K562 (cell line): ENCODE measurements around the gene POP7. TPM values are rescaled to one million over a fixed set of nuclear protein-coding genes. Genes with fewer than 3 reads are reported as not detected.
A peak's percentile ranks its signal among the peaks of the same experiment; 100 is the strongest.

ENCODE experiments used
- ATAC-seq: fragments of 200-7000 bp; cut with Tn5 transposase; 3 replicates; pipeline ENCODE4 v1.9.1; 2020; ENCODE audit warnings: moderate library complexity
- BruUV-seq: library from RNA; stranded (reverse); fragments of 400-500 nt; replicated peaks from 2 replicates; lab custom pipeline; 2021; lab: Mats Ljungman, UMichigan
- CTCF ChIA-PET: fragments of 300-600 bp; formaldehyde crosslinking; extraction: SDS; loops from one replicate; lab custom pipeline; 2021; ENCODE audit warnings: low intra/inter-chr PET ratio; lab: Yijun Ruan, JAX
- POLR2A ChIA-PET: fragments of 300-600, 350-650 bp; sonication (Branson Sonifier 250); formaldehyde crosslinking; extraction: SDS; loops from one replicate; lab custom pipeline; 2021; ENCODE audit warnings: antibody characterized with exemption, inconsistent platforms; lab: Yijun Ruan, JAX
- DNase-seq, 4 experiments: peaks; one replicate each; pipeline versions ENCODE4 v3.0.0 to v3.0.0-alpha.2; 2011 to 2018; ENCODE audit warnings: low spot score in 3 of 4, mixed read lengths in 3 of 4; ENCODE audit errors: extremely low read depth in 1 of 4
- FAIRE-seq: peaks from 2 replicates; lab custom pipeline; 2011; peaks lifted over from hg19 to GRCh38; lab: Jason Lieb, UNC
- H2AFZ ChIP-seq: 2 replicates; pipeline ENCODE4 v1.6.0; 2011; ENCODE audit warnings: low read depth, low read length, control low read depth, inconsistent platforms
- H3K27ac ChIP-seq: fragments of 200-600 bp; 3 replicates; pipeline ENCODE4 v1.8.0; 2011; ENCODE audit warnings: low read depth, mild to moderate bottlenecking, control low read depth, inconsistent platforms, low read length, moderate library complexity, mixed read lengths; ENCODE audit errors: extremely low read depth
- H3K27me3 ChIP-seq, 2 experiments: fragments of 300-600 bp in 1 of 2; 2 replicates in 1 of 2; 3 replicates in 1 of 2; pipeline versions ENCODE4 v1.6.0 to v1.8.0; 2011; ENCODE audit warnings: inconsistent platforms in 2 of 2, low read length in 2 of 2, mild to moderate bottlenecking in 1 of 2, mixed read lengths in 1 of 2, moderate library complexity in 1 of 2; ENCODE audit not compliant: control insufficient read depth in 2 of 2, insufficient read depth in 2 of 2
- H3K36me3 ChIP-seq: fragments of 300-600 bp; 3 replicates; pipeline ENCODE4 v1.8.0; 2011; ENCODE audit warnings: mild to moderate bottlenecking, low read length, inconsistent platforms; ENCODE audit not compliant: control insufficient read depth, insufficient read depth
- H3K4me1 ChIP-seq, 2 experiments: fragments of 200-600 bp in 1 of 2; replicated peaks in 1 of 2; 2 replicates in 1 of 2; 3 replicates in 1 of 2; pipeline versions ENCODE4 v1.5.1 to v1.8.0; 2011; ENCODE audit warnings: inconsistent platforms in 2 of 2, low read length in 2 of 2, mild to moderate bottlenecking in 1 of 2, mixed read lengths in 1 of 2, moderate library complexity in 1 of 2; ENCODE audit not compliant: control insufficient read depth in 2 of 2, insufficient read depth in 2 of 2
- H3K4me2 ChIP-seq: 2 replicates; pipeline ENCODE4 v1.6.1; 2011; ENCODE audit warnings: low read length, control low read depth, inconsistent platforms, mixed read lengths; ENCODE audit not compliant: insufficient read depth
- H3K4me3 ChIP-seq: fragments of 200-600 bp; sonication (generic), shearing (Covaris generic); 2 replicates; pipeline ENCODE4 v1.5.1; 2016; ENCODE audit warnings: control low read depth, inconsistent platforms
- H3K79me2 ChIP-seq: fragments of 200-600 bp; 3 replicates; pipeline ENCODE4 v1.8.0; 2011; ENCODE audit warnings: low read length, inconsistent platforms; ENCODE audit not compliant: control insufficient read depth, insufficient read depth
- H3K9ac ChIP-seq, 2 experiments: 2 replicates each; pipeline versions ENCODE4 v1.6.0 to v1.6.1; 2011; ENCODE audit warnings: low read depth in 2 of 2, low read length in 2 of 2, control low read depth in 1 of 2, inconsistent platforms in 1 of 2, mild to moderate bottlenecking in 1 of 2, mixed read lengths in 1 of 2; ENCODE audit not compliant: insufficient read depth in 1 of 2
- H3K9me1 ChIP-seq: one replicate; pipeline ENCODE4 v1.6.0; 2011; ENCODE audit warnings: inconsistent platforms, mild to moderate bottlenecking, low read length, moderate library complexity; ENCODE audit not compliant: control insufficient read depth, insufficient read depth
- H3K9me3 ChIP-seq: replicated peaks from 2 replicates; pipeline ENCODE4 v1.5.1; 2011; ENCODE audit warnings: low read depth, low read length, inconsistent platforms; ENCODE audit not compliant: control insufficient read depth, insufficient read depth
- H4K20me1 ChIP-seq: replicated peaks from 2 replicates; pipeline ENCODE4 v1.6.1; 2011; ENCODE audit warnings: low read length, inconsistent platforms, mixed read lengths; ENCODE audit not compliant: control insufficient read depth, insufficient read depth
- FOXO4 ChIP-seq: fragments of 450-650 bp; formaldehyde crosslinking; IDR thresholded peaks from 2 replicates; pipeline ENCODE4 v1.4.0; 2020; ENCODE audit warnings: mild to moderate bottlenecking, moderate library complexity
- MAFG ChIP-seq: fragments of 450-650 bp; conservative IDR thresholded peaks from 2 replicates; pipeline ENCODE4 v1.6.1; 2016; ENCODE audit warnings: missing genetic modification characterization, missing compliant biosample characterization
- NELFE ChIP-seq: IDR thresholded peaks from 2 replicates; pipeline ENCODE4 v1.6.1; 2011; ENCODE audit warnings: mild to moderate bottlenecking; ENCODE audit not compliant: insufficient read depth, insufficient read length
- PRMT5 ChIP-seq: sonication (generic); formaldehyde crosslinking; IDR thresholded peaks from 2 replicates; pipeline ENCODE4 v1.5.0; 2020; ENCODE audit warnings: missing genetic modification reagents
- SRSF9 ChIP-seq: fragments of 200-400 bp; formaldehyde crosslinking; IDR thresholded peaks from 2 replicates; pipeline ENCODE4 v1.6.1; 2017; ENCODE audit warnings: low read depth, low read length, borderline replicate concordance
- TAF9B ChIP-seq: fragments of 450-650 bp; IDR thresholded peaks from 2 replicates; pipeline ENCODE4 v1.6.1; 2018; ENCODE audit warnings: mild to moderate bottlenecking; ENCODE audit not compliant: partially characterized antibody
- WGBS: fragments of 100-300 bp; shearing (Covaris generic); methylation state at CpG from one replicate; pipeline ENCODE4 v1.1.6; 2016; ENCODE audit warnings: low coverage, mixed read lengths; ENCODE audit not compliant: insufficient coverage; ENCODE audit errors: missing lambda C conversion rate; 5-methylcytosine and 5-hydroxymethylcytosine counted together
- in situ Hi-C: fragments of 300-500 bp; cut with MboI; formaldehyde crosslinking; loops from 4 replicates; pipeline ENCODE4 v1.15.0; 2018; ENCODE audit warnings: inconsistent platforms, mixed read lengths
- intact Hi-C: fragments of 100-400 bp; cut with micrococcal nuclease; formaldehyde crosslinking; loops from 2 replicates; pipeline ENCODE4 v1.14.2; 2022
- polyA plus RNA-seq, 8 experiments: library from polyadenylated mRNA; depleted of rRNA in 4 of 8; stranded (reverse) in 5 of 8; unstranded in 3 of 8; fragments of >200 nt; fragmentation: Nextera tagmentation in 2 of 8; fragmentation: Illumina TruSeq in 1 of 8; extraction: Ambion mirVana in 2 of 8; extraction: Trizol in 1 of 8; gene quantifications; 2 replicates each; pipeline versions ENCODE4 v1.2.1 to v1.2.3, GENCODE V29; 2011 to 2014; ENCODE audit warnings: inconsistent platforms in 1 of 8, missing spikeins in 1 of 8
- total RNA-seq, 7 experiments: library from RNA; depleted of rRNA in 6 of 7; stranded (reverse); fragments of >200 nt in 6 of 7; fragmentation: Illumina TruSeq in 2 of 7; extraction: Trizol in 2 of 7; gene quantifications; 2 replicates each; pipeline versions ENCODE4 v1.2.1 to v1.2.3, GENCODE V29; 2011 to 2021; ENCODE audit warnings: low replicate concordance in 1 of 7
- TF ChIP-seq, protein P1 (sequence below): fragments of 200-600 bp; sonication (generic); IDR thresholded peaks from one replicate; pipeline ENCODE4 v1.6.1; 2012; ENCODE audit warnings: mild to moderate bottlenecking, low read depth, low read length, inconsistent platforms

The POP7 gene
- total and polyA plus RNA-seq, 9 of the 15 experiments (the other 6 are each of a cell fraction or from before 2014, with no cell fraction given): 11.5 to 163 (median 68.9) TPM

DNA sequence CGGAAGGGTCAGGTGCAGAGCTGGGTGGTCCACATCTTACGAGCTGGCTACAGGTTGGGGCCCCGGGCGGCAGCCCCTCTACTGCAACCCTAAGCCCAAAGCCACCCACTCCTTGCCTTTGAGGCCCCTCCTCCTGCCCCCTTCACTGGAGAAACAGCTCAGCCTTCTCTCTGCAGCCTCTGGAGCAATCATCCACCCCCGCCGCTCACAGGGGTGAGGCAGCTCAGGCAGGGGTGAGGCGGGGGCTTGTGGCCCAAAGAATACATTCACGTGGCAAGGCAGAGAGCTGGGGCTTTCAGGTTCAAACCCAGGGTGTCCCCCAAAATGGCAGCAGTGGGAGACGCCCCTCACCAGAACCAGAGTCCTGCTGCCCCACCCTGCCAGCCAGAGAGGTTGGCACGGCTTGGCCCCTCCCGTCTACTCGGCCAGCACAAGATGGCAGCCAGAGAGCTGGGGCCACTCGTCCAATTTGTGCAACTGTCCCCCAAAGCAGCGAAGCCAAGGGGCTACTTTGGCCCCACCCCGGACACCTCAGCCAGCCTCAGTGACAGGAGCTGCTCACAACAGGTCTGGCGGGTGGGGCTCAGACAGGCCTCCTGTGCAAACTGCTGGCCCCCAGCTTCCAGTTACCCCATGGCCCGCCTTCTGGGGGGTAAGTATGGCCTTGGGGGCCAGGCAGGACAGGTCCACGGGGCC, 25.2 kb upstream of the POP7 start:
- intact Hi-C loops: no loop called here
- no peak overlapping the region for H3K4me2 ChIP-seq
- no peak for TF ChIP-seq SRSF9
- no peak for TF ChIP-seq PRMT5 (CRISPR knock-in tag)
- no peak for TF ChIP-seq NELFE
- TF ChIP-seq MAFG (tag): no peak
- no peak for TF ChIP-seq FOXO4
- no peak for TF ChIP-seq TAF9B
- TF ChIP-seq, protein P1, sequence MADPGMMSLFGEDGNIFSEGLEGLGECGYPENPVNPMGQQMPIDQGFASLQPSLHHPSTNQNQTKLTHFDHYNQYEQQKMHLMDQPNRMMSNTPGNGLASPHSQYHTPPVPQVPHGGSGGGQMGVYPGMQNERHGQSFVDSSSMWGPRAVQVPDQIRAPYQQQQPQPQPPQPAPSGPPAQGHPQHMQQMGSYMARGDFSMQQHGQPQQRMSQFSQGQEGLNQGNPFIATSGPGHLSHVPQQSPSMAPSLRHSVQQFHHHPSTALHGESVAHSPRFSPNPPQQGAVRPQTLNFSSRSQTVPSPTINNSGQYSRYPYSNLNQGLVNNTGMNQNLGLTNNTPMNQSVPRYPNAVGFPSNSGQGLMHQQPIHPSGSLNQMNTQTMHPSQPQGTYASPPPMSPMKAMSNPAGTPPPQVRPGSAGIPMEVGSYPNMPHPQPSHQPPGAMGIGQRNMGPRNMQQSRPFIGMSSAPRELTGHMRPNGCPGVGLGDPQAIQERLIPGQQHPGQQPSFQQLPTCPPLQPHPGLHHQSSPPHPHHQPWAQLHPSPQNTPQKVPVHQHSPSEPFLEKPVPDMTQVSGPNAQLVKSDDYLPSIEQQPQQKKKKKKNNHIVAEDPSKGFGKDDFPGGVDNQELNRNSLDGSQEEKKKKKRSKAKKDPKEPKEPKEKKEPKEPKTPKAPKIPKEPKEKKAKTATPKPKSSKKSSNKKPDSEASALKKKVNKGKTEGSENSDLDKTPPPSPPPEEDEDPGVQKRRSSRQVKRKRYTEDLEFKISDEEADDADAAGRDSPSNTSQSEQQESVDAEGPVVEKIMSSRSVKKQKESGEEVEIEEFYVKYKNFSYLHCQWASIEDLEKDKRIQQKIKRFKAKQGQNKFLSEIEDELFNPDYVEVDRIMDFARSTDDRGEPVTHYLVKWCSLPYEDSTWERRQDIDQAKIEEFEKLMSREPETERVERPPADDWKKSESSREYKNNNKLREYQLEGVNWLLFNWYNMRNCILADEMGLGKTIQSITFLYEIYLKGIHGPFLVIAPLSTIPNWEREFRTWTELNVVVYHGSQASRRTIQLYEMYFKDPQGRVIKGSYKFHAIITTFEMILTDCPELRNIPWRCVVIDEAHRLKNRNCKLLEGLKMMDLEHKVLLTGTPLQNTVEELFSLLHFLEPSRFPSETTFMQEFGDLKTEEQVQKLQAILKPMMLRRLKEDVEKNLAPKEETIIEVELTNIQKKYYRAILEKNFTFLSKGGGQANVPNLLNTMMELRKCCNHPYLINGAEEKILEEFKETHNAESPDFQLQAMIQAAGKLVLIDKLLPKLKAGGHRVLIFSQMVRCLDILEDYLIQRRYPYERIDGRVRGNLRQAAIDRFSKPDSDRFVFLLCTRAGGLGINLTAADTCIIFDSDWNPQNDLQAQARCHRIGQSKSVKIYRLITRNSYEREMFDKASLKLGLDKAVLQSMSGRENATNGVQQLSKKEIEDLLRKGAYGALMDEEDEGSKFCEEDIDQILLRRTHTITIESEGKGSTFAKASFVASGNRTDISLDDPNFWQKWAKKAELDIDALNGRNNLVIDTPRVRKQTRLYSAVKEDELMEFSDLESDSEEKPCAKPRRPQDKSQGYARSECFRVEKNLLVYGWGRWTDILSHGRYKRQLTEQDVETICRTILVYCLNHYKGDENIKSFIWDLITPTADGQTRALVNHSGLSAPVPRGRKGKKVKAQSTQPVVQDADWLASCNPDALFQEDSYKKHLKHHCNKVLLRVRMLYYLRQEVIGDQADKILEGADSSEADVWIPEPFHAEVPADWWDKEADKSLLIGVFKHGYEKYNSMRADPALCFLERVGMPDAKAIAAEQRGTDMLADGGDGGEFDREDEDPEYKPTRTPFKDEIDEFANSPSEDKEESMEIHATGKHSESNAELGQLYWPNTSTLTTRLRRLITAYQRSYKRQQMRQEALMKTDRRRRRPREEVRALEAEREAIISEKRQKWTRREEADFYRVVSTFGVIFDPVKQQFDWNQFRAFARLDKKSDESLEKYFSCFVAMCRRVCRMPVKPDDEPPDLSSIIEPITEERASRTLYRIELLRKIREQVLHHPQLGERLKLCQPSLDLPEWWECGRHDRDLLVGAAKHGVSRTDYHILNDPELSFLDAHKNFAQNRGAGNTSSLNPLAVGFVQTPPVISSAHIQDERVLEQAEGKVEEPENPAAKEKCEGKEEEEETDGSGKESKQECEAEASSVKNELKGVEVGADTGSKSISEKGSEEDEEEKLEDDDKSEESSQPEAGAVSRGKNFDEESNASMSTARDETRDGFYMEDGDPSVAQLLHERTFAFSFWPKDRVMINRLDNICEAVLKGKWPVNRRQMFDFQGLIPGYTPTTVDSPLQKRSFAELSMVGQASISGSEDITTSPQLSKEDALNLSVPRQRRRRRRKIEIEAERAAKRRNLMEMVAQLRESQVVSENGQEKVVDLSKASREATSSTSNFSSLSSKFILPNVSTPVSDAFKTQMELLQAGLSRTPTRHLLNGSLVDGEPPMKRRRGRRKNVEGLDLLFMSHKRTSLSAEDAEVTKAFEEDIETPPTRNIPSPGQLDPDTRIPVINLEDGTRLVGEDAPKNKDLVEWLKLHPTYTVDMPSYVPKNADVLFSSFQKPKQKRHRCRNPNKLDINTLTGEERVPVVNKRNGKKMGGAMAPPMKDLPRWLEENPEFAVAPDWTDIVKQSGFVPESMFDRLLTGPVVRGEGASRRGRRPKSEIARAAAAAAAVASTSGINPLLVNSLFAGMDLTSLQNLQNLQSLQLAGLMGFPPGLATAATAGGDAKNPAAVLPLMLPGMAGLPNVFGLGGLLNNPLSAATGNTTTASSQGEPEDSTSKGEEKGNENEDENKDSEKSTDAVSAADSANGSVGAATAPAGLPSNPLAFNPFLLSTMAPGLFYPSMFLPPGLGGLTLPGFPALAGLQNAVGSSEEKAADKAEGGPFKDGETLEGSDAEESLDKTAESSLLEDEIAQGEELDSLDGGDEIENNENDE: no peak

More for the DNA sequence above, 25.2 kb upstream of the POP7 start:
- H3K9me1 ChIP-seq: no peaks in the 10 kb centered on the region
- H2AFZ ChIP-seq: no peak overlapping the region
- no peaks in the 10 kb centered on the region for H3K9me3 ChIP-seq
- no peak overlapping the region for H3K4me3 ChIP-seq
- no peaks in the 10 kb centered on the region for H3K27me3 ChIP-seq
- peaks cover 25% of the 10 kb centered on the region for H3K79me2 ChIP-seq
- peak overlapping the region in 1 of 2 experiments; percentile 86; a peak in 2 of 4 replicates for H3K9ac ChIP-seq
- FAIRE-seq (no peak), DNase-seq (peak in 2 of 4 experiments; percentile 33 to 50), ATAC-seq (peak; percentile 14)
- peaks cover 95% of the 10 kb centered on the region; the same call in 2 of the 3 replicates for H3K36me3 ChIP-seq
- ChIA-PET CTCF (interaction anchor here (0.6 kb wide), 1 partner anchor 67 kb away, joined by 3 read pairs; no protein-coding TSS in a partner anchor), POLR2A (interaction anchor here (0.6 to 2.4 kb wide), 14 partner anchors 10 to 252 kb away, joined by 3 to 16 read pairs (median 4); partner anchors contain the start of genes MOSPD3 and ZCWPW1)
- BruUV-seq: no TSS peak
- peaks cover 4 to 90% of the 10 kb centered on the region in 2 experiments for H3K4me1 ChIP-seq
- in situ Hi-C loops: no loop called here
- 85% methylated on average over 17 of the region's 18 CpGs for WGBS
- peak overlapping the region; percentile 20; the same call in 1 of the 3 replicates for H3K27ac ChIP-seq
- peaks cover 22% of the 10 kb centered on the region; the same call in 1 of the 2 replicates for H4K20me1 ChIP-seq
